GM21515 (cell line): Measurements from ENCODE around the gene PRSS27.
A peak's percentile ranks its signal among the peaks of the same experiment; 100 is the strongest.

Source experiments
- ATAC-seq: cut with Tn5 transposase; IDR thresholded peaks from one replicate; pipeline ENCODE4 v1.9.1; 2021; ENCODE audit not compliant: unreplicated experiment

The PRSS27 gene

GRCh38 chr16:2720064-2720457 lies at the start of gene PRSS27:
Gene PRSS27, minus strand, starts transcription at chr16:2720224. Its CDS starts 64 bp downstream, at chr16:2720160.
- no peak for ATAC-seq

GRCh38 chr16:2769675-2770056 lies 49.6 kb upstream of the PRSS27 start:
- no peak for ATAC-seq

GRCh38 chr16:2769100-2769529 lies 49.1 kb upstream of the PRSS27 start:
- ATAC-seq = no peak

GRCh38 chr16:2768403-2769089 lies 48.5 kb upstream of the PRSS27 start:
- ATAC-seq = no peak

GRCh38 chr16:2767891-2768290 lies 47.9 kb upstream of the PRSS27 start:
- ATAC-seq = no peak

GRCh38 chr16:2767140-2767731 lies 47.2 kb upstream of the PRSS27 start:
- ATAC-seq = no peak

- ATAC-seq = no peak
Observed at GRCh38 chr16:2766430-2767139, 46.6 kb upstream of the PRSS27 start.

GRCh38 chr16:2765462-2766404 lies 45.7 kb upstream of the PRSS27 start:
- no peak for ATAC-seq

GRCh38 chr16:2764718-2765117 lies 44.7 kb upstream of the PRSS27 start:
- no peak for ATAC-seq

GRCh38 chr16:2763173-2763572 lies 43.1 kb upstream of the PRSS27 start:
- ATAC-seq = no peak

- no peak for ATAC-seq
Observed at GRCh38 chr16:2762711-2763110, 42.7 kb upstream of the PRSS27 start.

GRCh38 chr16:2761886-2762583 lies 42.0 kb upstream of the PRSS27 start:
- ATAC-seq = no peak

- ATAC-seq = no peak
Observed at GRCh38 chr16:2761472-2761871, 41.4 kb upstream of the PRSS27 start.

GRCh38 chr16:2757344-2757743 lies 37.3 kb upstream of the PRSS27 start:
- ATAC-seq = no peak

GRCh38 chr16:2756288-2757015 lies 36.4 kb upstream of the PRSS27 start:
- ATAC-seq = no peak

GRCh38 chr16:2755158-2755557 lies 35.1 kb upstream of the PRSS27 start:
- no peak for ATAC-seq

- ATAC-seq = no peak
Observed at GRCh38 chr16:2753733-2754020, 33.7 kb upstream of the PRSS27 start.

- peak; percentile 29 for ATAC-seq
Observed at GRCh38 chr16:2752850-2753732, 33.1 kb upstream of the PRSS27 start.
